ENCODE data around the gene CCDC183.

The CCDC183 gene

GRCh38 chr9:136851941-136852663, 56.0 kb downstream of the CCDC183 start, which contains the start of gene MAMDC4:
Gene MAMDC4, plus strand, starts transcription at chr9:136852346. Its CDS starts 71 bp downstream, at chr9:136852417.
- DNase-seq (ENCODE audit: low read depth), result no peak
- TF ChIP-seq POLR2A (IDR thresholded peaks at IDR 0.05; ENCODE audit: extremely low read depth, insufficient read length) (no peak), MAX (IDR thresholded peaks at IDR 0.05; ENCODE audit: low read depth, low read length) (no peak), MYC (IDR thresholded peaks at IDR 0.05; ENCODE audit: low read depth, low read length) (no peak), CTCF (IDR thresholded peaks at IDR 0.05; ENCODE audit: low read depth, low read length) (no peak)
- no peak within 1 kb of the TSS for H3K4me3 ChIP-seq (ENCODE audit: low read depth, low read length)

GRCh38 chr9:136852664-136853595, 56.8 kb downstream of the CCDC183 start:
- no peak for TF ChIP-seq CTCF (IDR thresholded peaks at IDR 0.05; ENCODE audit: low read depth, low read length)
- no peak for TF ChIP-seq MAX (IDR thresholded peaks at IDR 0.05; ENCODE audit: low read depth, low read length)
- TF ChIP-seq POLR2A (IDR thresholded peaks at IDR 0.05; ENCODE audit: extremely low read depth, insufficient read length), result no peak
- no peak for TF ChIP-seq MYC (IDR thresholded peaks at IDR 0.05; ENCODE audit: low read depth, low read length)
- DNase-seq (ENCODE audit: low read depth), result no peak
- H3K4me3 ChIP-seq (ENCODE audit: low read depth, low read length), result no peak overlapping the region

- H3K4me3 ChIP-seq (ENCODE audit: low read depth, low read length), result no peak overlapping the region
- no peak for TF ChIP-seq MAX (IDR thresholded peaks at IDR 0.05; ENCODE audit: low read depth, low read length)
- DNase-seq (ENCODE audit: low read depth), result no peak
Observed at GRCh38 chr9:136853596-136854112, 57.5 kb downstream of the CCDC183 start.

GRCh38 chr9:136854113-136854841, 58.1 kb downstream of the CCDC183 start:
- TF ChIP-seq MYC (IDR thresholded peaks at IDR 0.05; ENCODE audit: low read depth, low read length), result no peak
- no peak for TF ChIP-seq MAX (IDR thresholded peaks at IDR 0.05; ENCODE audit: low read depth, low read length)
- no peak for TF ChIP-seq POLR2A (IDR thresholded peaks at IDR 0.05; ENCODE audit: extremely low read depth, insufficient read length)
- TF ChIP-seq CTCF (IDR thresholded peaks at IDR 0.05; ENCODE audit: low read depth, low read length), result no peak
- DNase-seq (ENCODE audit: low read depth), result no peak
- H3K4me3 ChIP-seq (ENCODE audit: low read depth, low read length), result no peak overlapping the region

- no peak for DNase-seq (ENCODE audit: low read depth)
- no peak for TF ChIP-seq MYC (IDR thresholded peaks at IDR 0.05; ENCODE audit: low read depth, low read length)
- no peak for TF ChIP-seq CTCF (IDR thresholded peaks at IDR 0.05; ENCODE audit: low read depth, low read length)
- TF ChIP-seq POLR2A (IDR thresholded peaks at IDR 0.05; ENCODE audit: extremely low read depth, insufficient read length), result no peak
- TF ChIP-seq MAX (IDR thresholded peaks at IDR 0.05; ENCODE audit: low read depth, low read length), result no peak
- no peak overlapping the region for H3K4me3 ChIP-seq (ENCODE audit: low read depth, low read length)
Observed at GRCh38 chr9:136854842-136855460, 58.8 kb downstream of the CCDC183 start.
